ENCODE data around the gene ANGPT4. TPM values are rescaled to one million over a fixed set of nuclear protein-coding genes. Genes with fewer than 3 reads are reported as not detected.
"Not testable (repeated sequence)": the region's sequence is repeated elsewhere in the genome, so short reads cannot be mapped to it uniquely, and the experiment has no call there.

The ANGPT4 gene
- total RNA-seq, 1 experiment from 2014 or later, result not detected

GRCh38 chr20:904039-904545 is 12.0 kb downstream of the ANGPT4 start:
- Histone ChIP-seq H3K27me3 (ENCODE audit: control insufficient read depth, insufficient read depth, low read length) (no peaks in the 10 kb centered on the region), H3K4me1 (ENCODE audit: control insufficient read depth, insufficient read depth, low read length) (no peaks in the 10 kb centered on the region; the same call in 1 of the 2 replicates), H3K9me3 (ENCODE audit: control insufficient read depth, insufficient read depth, low read depth, low read length) (no peaks in the 10 kb centered on the region), H3K27ac (ENCODE audit: low read length) (no peak overlapping the region), H3K4me3 (ENCODE audit: low read depth in 2 of 2, low read length in 2 of 2) (no peak overlapping the region), H3K36me3 (ENCODE audit: control insufficient read depth, insufficient read depth, low read length) (no peaks in the 10 kb centered on the region)
- intact Hi-C loops (cut with micrococcal nuclease; ENCODE audit: unreplicated experiment), result no loop called here
- no TSS peak for BruUV-seq (replicated peaks)
- TF ChIP-seq REST (IDR thresholded peaks at IDR 0.05; ENCODE audit: insufficient read depth in 1 of 2, low read depth in 2 of 2, low read length in 1 of 2), result no peak
- no peak for TF ChIP-seq POLR2AphosphoS5 (IDR thresholded peaks at IDR 0.05; ENCODE audit: low read depth, low read length)
- ChIA-PET POLR2A (no interaction called here), CTCF (no interaction called here)
- DNase-seq (ENCODE audit: low read depth, low spot score) (no peak), ATAC-seq (no peak)
- in situ Hi-C loops (cut with HindIII; ENCODE audit: low pct_unique_long_range_greater_than_20kb, low sequenced_read_pairs), result no loop called here

- intact Hi-C loops (cut with micrococcal nuclease; ENCODE audit: unreplicated experiment); BruUV-seq (replicated peaks); CTCF ChIA-PET: not testable (repeated sequence)
Measured at GRCh38 chr20:897436-897835, 18.7 kb downstream of the ANGPT4 start.

GRCh38 chr20:896501-897025 is 19.6 kb downstream of the ANGPT4 start:
- BruUV-seq (replicated peaks), result no TSS peak
- POLR2A ChIA-PET, result no interaction called here
- CTCF ChIA-PET, result no interaction called here
- Histone ChIP-seq H3K4me1 (ENCODE audit: control insufficient read depth, insufficient read depth, low read length) (no peaks in the 10 kb centered on the region), H3K27me3 (ENCODE audit: control insufficient read depth, insufficient read depth, low read length) (no peaks in the 10 kb centered on the region), H3K4me3 (ENCODE audit: low read depth in 2 of 2, low read length in 2 of 2) (no peak overlapping the region), H3K27ac (ENCODE audit: low read length) (no peak overlapping the region), H3K36me3 (ENCODE audit: control insufficient read depth, insufficient read depth, low read length) (no peaks in the 10 kb centered on the region), H3K9me3 (ENCODE audit: control insufficient read depth, insufficient read depth, low read depth, low read length) (no peaks in the 10 kb centered on the region)
- intact Hi-C loops (cut with micrococcal nuclease; ENCODE audit: unreplicated experiment), result no loop called here
- no peak for TF ChIP-seq CTCF (IDR thresholded peaks at IDR 0.05)
- no peak for TF ChIP-seq REST (IDR thresholded peaks at IDR 0.05; ENCODE audit: insufficient read depth in 1 of 2, low read depth in 2 of 2, low read length in 1 of 2)
- no peak for TF ChIP-seq POLR2AphosphoS5 (IDR thresholded peaks at IDR 0.05; ENCODE audit: low read depth, low read length)
- no peak for TF ChIP-seq TCF7L2 (IDR thresholded peaks at IDR 0.05; ENCODE audit: low read depth, low read length)
- no peak for DNase-seq (ENCODE audit: low read depth, low spot score)
- ATAC-seq, result no peak
- in situ Hi-C loops (cut with HindIII; ENCODE audit: low pct_unique_long_range_greater_than_20kb, low sequenced_read_pairs), result no loop called here

More at GRCh38 chr20:897436-897835, 18.7 kb downstream of the ANGPT4 start:
- POLR2A ChIA-PET; H3K4me3 ChIP-seq (ENCODE audit: low read depth in 2 of 2, low read length in 2 of 2); in situ Hi-C loops (cut with HindIII; ENCODE audit: low pct_unique_long_range_greater_than_20kb, low sequenced_read_pairs); ATAC-seq; H3K36me3 ChIP-seq (ENCODE audit: control insufficient read depth, insufficient read depth, low read length); H3K27me3 ChIP-seq (ENCODE audit: control insufficient read depth, insufficient read depth, low read length); H3K27ac ChIP-seq (ENCODE audit: low read length); H3K4me1 ChIP-seq (ENCODE audit: control insufficient read depth, insufficient read depth, low read length); H3K9me3 ChIP-seq (ENCODE audit: control insufficient read depth, insufficient read depth, low read depth, low read length); DNase-seq (ENCODE audit: low read depth, low spot score): not testable (repeated sequence)

- H3K9me3 ChIP-seq (ENCODE audit: control insufficient read depth, insufficient read depth, low read depth, low read length); H3K4me3 ChIP-seq (ENCODE audit: low read depth in 2 of 2, low read length in 2 of 2); H3K27ac ChIP-seq (ENCODE audit: low read length); DNase-seq (ENCODE audit: low read depth, low spot score); POLR2A ChIA-PET; in situ Hi-C loops (cut with HindIII; ENCODE audit: low pct_unique_long_range_greater_than_20kb, low sequenced_read_pairs); ATAC-seq; H3K27me3 ChIP-seq (ENCODE audit: control insufficient read depth, insufficient read depth, low read length); CTCF ChIA-PET; BruUV-seq (replicated peaks); intact Hi-C loops (cut with micrococcal nuclease; ENCODE audit: unreplicated experiment); H3K4me1 ChIP-seq (ENCODE audit: control insufficient read depth, insufficient read depth, low read length); H3K36me3 ChIP-seq (ENCODE audit: control insufficient read depth, insufficient read depth, low read length): not testable (repeated sequence)
Measured at GRCh38 chr20:892371-892770, 23.8 kb downstream of the ANGPT4 start.
